HT-29 (cell line): ENCODE results near the gene SPAM1. TPM values are rescaled to one million over a fixed set of nuclear protein-coding genes. Genes with fewer than 3 reads are reported as not detected.
"Not testable (repeated sequence)": the region's sequence is repeated elsewhere in the genome, so short reads cannot be mapped to it uniquely, and the experiment has no call there.

Source experiments
- DNase-seq: peaks from one replicate; pipeline ENCODE4 v3.0.0-alpha.2; 2015; ENCODE audit warnings: low spot score
- total RNA-seq: library from RNA; depleted of rRNA; stranded (reverse); fragments of >200 nt; shearing (Covaris generic); gene quantifications from 2 replicates; pipeline ENCODE4 v1.2.3, GENCODE V29; 2014

SPAM1 gene
- total RNA-seq, 1 experiment from 2014 or later = not detected

GRCh38 chr7:123948136-123948535 is 23.1 kb downstream of the SPAM1 start:
- no peak for DNase-seq

- no peak for DNase-seq
These were observed 33.2 kb downstream of the SPAM1 start for GRCh38 chr7:123958186-123958703.

- no peak for DNase-seq
These were observed 36.7 kb downstream of the SPAM1 start for GRCh38 chr7:123961771-123962170.

GRCh38 chr7:123966936-123967335 is 41.9 kb downstream of the SPAM1 start:
- peak; percentile 59 for DNase-seq

- no peak for DNase-seq
These were observed 47.0 kb downstream of the SPAM1 start for GRCh38 chr7:123972045-123972444.

GRCh38 chr7:123972831-123973230 is 47.8 kb downstream of the SPAM1 start:
- DNase-seq = no peak

GRCh38 chr7:123974326-123974908 is 49.4 kb downstream of the SPAM1 start:
- DNase-seq = no peak

GRCh38 chr7:123975084-123975483 is 50.0 kb downstream of the SPAM1 start:
- DNase-seq = no peak

- no peak for DNase-seq
These were observed 52.0 kb downstream of the SPAM1 start for GRCh38 chr7:123977081-123977480.

- DNase-seq = no peak
These were observed 54.8 kb downstream of the SPAM1 start for GRCh38 chr7:123979876-123980275.

- no peak for DNase-seq
These were observed 62.4 kb downstream of the SPAM1 start for GRCh38 chr7:123987445-123987844.

GRCh38 chr7:123992913-123993518 is 68.0 kb downstream of the SPAM1 start:
- no peak for DNase-seq

GRCh38 chr7:123993996-123994395 is 69.0 kb downstream of the SPAM1 start:
- no peak for DNase-seq

GRCh38 chr7:123994449-123994848 is 69.4 kb downstream of the SPAM1 start:
- no peak for DNase-seq

GRCh38 chr7:123995617-123996326 is 70.7 kb downstream of the SPAM1 start:
- DNase-seq = no peak

GRCh38 chr7:123996327-123996625 is 71.2 kb downstream of the SPAM1 start:
- no peak for DNase-seq

GRCh38 chr7:123998921-123999320 is 73.9 kb downstream of the SPAM1 start:
- DNase-seq = no peak

GRCh38 chr7:123999703-124000102 is 74.7 kb downstream of the SPAM1 start:
- DNase-seq = no peak

- not testable (repeated sequence) for DNase-seq
These were observed 83.3 kb downstream of the SPAM1 start for GRCh38 chr7:124008296-124008695.

- no peak for DNase-seq
These were observed 84.3 kb downstream of the SPAM1 start for GRCh38 chr7:124009321-124009720.
